HS-5 (cell line): ENCODE data around the gene ALDH9A1.
"Not testable (repeated sequence)": the region's sequence is repeated elsewhere in the genome, so short reads cannot be mapped to it uniquely, and the experiment has no call there.

Experiments
- DNase-seq: peaks from one replicate; pipeline ENCODE4 v3.0.0-alpha.2; 2012; ENCODE audit warnings: low read depth

ALDH9A1 gene

DNA sequence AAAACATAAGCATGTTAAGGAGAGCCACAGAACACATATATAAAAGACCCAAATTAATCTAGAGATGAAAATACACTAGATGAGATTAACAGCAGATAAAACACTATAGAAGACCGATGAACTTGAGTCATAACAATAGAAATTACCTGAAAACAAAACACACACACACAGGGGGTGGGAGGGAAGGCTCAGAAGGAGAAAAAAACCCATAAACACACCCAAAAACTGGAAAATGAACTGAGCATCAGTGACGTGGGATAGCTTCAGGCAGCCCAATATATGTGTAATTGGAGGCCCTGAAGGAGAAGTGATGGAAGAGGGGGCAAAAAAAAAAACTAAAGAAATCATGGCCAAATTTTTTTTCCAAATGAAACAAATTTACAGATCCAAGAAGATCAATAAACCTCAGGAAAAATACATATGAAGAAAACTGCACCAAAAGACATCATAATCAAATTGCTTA lies 11.4 kb downstream of the ALDH9A1 start:
- DNase-seq: no peak

GRCh38 chr1:165686121-165686970 lies 12.0 kb downstream of the ALDH9A1 start:
- DNase-seq: no peak

- no peak for DNase-seq
These were observed 14.4 kb downstream of the ALDH9A1 start for GRCh38 chr1:165683848-165684485.

- not testable (repeated sequence) for DNase-seq
These were observed 17.6 kb downstream of the ALDH9A1 start for GRCh38 chr1:165680773-165681172.

DNA sequence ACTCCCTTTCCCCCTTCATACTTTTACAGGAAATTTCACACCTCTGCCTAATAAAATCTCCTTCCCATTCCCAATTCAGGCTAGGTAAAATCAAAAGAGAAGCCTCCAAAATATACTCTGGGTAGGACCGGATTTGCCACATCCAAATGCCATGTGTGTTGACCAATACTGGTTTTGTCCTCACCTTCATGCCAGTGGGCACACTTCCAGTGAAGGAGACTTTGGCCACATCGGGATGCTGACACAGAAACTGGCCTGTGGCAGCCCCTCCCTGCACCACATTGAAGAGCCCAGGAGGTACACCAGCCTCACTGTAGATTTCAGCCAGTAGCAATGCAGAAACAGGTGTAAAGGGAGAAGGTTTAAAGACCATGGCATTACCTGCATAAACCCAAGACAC lies 18.1 kb downstream of the ALDH9A1 start:
- DNase-seq: no peak

DNA sequence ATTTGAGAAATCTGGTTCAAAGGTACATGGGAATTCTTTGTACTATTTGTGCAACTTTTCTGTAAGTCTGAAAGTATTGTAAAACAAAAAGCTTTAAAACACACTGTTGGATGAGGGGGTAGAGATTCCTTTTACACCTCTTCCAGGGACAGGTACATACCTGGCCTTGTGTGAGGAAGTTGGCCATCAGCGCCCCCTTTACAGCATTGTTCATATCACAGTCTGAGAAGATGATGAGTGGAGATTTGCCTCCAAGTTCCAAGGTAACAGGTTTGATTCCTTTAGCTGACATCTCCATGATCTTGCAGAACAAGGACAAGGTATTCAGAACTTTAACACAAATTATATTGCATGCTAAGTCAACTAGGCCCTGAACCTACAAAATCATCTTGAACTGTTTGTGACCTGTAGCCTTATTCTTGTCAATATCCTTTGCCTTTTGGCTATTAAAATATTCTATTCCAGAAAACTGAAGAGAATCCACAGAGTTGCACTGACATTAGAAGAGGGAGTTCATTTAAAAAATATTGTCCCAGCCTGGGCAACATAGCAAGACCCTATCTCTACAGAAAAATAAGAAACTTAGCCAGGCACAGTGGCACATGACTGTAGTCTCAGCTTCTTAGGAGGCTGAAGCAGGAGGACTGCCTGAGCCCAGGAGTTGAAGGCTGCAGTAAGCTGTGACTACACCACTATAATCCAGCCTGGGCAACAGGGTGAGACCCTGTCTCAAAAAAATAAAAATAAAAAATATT lies 18.9 kb downstream of the ALDH9A1 start:
- DNase-seq: no peak

DNA sequence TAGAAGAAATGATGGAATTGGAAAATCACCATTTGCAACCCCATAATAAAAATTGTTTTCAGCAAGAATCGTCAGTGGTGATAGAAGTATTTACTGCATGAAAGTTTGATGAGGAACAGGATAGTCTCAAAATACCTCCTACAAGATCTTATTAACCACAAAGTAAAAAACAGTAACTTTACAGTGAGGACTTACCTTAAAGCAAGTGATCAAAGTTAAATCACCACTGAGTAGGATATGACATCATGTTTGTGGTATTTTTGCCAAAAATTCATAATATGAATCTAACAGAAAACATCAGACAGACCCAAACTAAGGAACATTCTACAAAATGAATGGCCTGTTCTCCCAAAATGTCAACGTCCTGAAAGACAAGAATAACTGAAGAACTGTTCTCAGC lies 19.9 kb downstream of the ALDH9A1 start:
- no peak for DNase-seq

DNA sequence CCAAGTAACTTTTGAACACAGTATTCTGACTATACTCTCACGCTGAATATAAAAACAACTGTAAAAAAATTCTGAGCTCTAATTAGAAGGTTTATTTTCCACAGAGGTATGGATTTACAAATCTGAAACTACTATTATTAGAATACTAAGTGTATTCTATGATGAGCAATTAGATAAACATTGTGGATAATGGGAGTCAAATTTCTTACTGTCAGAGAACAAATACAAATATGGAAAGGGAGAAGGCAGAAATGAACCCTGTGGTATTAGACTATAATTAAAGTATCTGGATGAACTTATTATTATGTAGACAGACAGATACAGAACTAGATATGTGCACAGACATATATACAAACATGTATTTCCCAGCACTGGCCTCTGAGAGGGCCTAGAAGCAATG lies 22.6 kb downstream of the ALDH9A1 start:
- no peak for DNase-seq

GRCh38 chr1:165674599-165674998 lies 23.8 kb downstream of the ALDH9A1 start:
- DNase-seq: no peak

DNA sequence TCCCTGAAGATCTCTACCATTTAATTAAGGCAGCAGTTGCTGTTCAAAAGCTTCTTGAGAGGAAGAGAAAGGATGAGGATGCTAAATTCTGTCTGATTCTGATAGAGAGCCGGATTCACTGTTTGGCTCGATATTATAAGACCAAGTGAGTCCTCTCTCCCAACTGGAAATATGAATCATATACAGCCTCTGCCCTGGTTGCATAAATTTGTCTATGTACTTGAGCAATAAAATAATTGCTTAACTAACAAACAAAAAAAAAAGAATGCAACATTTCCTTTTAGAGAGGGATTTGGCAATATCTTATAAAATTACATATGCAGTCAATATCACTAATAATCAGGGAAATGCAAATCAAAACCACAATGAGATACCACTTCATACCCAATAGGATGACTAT lies 26.8 kb downstream of the ALDH9A1 start:
- DNase-seq: peak; percentile 15

- DNase-seq: no peak
These were observed 30.2 kb downstream of the ALDH9A1 start for GRCh38 chr1:165668184-165668583.

GRCh38 chr1:165666152-165666825 lies 32.1 kb downstream of the ALDH9A1 start:
- DNase-seq: no peak

DNA sequence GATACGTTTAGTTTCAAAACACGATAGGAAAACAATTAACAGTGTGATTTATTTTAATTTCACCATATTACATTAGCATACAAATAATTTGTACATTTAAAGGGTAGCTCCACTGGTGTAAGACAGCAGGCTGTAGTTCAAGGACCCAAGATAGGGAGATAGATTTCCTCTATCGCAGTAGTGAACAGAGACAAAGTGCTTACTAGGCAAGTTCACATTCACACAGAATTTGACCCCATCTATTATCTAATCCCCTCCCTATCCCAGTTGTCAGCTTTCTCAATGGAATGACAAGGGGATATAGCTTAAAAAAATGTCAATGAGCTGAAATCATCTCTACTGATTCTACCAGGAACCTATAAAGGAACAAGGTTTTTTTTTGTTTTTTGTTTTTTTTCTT lies 36.2 kb downstream of the ALDH9A1 start:
- DNase-seq: no peak

- DNase-seq: no peak
These were observed 36.7 kb downstream of the ALDH9A1 start for GRCh38 chr1:165661703-165662102.

DNA sequence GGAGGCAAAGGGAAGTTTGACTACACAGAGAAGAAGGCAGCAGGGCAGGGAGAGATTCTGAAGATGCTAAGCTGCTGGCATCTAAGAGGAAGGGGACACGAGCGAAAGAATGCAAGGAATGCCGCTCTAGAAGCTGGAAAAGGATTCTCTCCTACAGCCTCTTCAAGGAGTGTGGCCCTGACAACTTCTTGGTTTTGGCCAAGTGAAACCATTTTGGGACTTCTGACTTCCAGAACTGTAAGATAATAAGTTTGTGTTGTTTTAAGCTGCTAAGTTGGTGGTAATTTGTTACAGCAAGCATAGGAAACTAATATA lies 38.8 kb downstream of the ALDH9A1 start:
- DNase-seq: no peak

GRCh38 chr1:165658766-165659580 lies 39.4 kb downstream of the ALDH9A1 start:
- DNase-seq: not testable (repeated sequence)

- DNase-seq: no peak
These were observed 47.3 kb downstream of the ALDH9A1 start for GRCh38 chr1:165650981-165651625.

DNA sequence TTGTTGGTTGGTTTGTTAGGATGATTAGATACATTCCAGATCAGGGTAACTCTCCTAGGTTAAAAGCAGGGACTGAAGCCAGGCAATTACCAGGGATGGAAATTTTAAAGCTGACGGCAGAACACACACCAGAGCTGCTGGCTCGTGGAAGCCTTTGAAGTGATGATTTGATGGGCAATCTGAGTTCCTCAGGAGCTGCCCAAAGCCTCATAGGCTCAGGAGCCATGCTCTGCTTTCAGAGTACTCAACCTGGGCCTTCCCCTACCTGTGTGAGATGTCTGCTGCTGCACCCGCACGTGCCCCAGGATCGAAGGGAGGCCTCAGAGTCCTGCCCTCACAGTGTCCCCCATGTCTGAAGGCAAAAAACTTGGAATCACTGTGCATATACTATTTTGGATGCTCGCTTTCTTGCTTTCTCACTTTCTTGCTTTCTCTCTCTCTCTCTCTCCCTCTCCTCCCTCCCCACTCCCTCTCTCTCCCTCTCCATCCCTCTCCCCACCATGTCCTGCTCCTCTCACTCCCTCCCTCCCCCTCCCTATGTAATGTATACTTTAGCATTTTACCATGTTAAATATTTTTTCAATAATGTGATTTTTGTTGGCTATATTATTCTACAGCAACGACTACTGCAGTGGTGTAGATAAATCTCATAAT lies 49.3 kb downstream of the ALDH9A1 start:
- DNase-seq: no peak

- no peak for DNase-seq
These were observed 50.4 kb downstream of the ALDH9A1 start for GRCh38 chr1:165647970-165648369.

DNA sequence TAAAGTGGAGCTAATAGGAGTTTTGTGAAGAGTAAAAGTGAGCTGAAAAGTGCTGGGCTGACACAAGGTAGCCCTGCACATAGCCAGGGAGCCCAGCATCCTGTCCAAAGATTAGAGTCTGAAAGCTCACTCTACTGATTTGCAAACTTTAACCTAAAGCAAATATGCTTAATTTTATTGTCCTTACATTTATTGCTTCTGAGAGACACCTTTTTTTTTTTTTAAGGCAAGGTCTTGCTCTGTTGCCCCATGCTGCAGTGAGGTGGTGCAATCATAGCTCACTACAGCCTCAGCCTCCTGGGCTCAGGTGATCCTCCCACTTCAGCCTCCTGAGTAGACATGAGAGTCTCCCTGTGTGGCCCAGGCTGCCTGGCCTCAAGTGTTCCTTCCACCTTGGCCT lies 50.8 kb downstream of the ALDH9A1 start:
- no peak for DNase-seq
